GM13976 (cell line): ENCODE measurements around the gene OS9.
"Not testable (repeated sequence)": the region's sequence is repeated elsewhere in the genome, so short reads cannot be mapped to it uniquely, and the experiment has no call there.

Source experiments
- DNase-seq: peaks from one replicate; pipeline ENCODE4 v3.0.0; 2012; ENCODE audit warnings: low spot score
- in situ Hi-C: fragments of 300-500 bp; cut with MboI; formaldehyde crosslinking; loops from one replicate; pipeline ENCODE4 v1.12.0; 2022; ENCODE audit warnings: low sequenced_read_pairs, mixed read lengths, inconsistent platforms; ENCODE audit not compliant: unreplicated experiment
- TF ChIP-seq, protein P1 (sequence below): IDR thresholded peaks from 2 replicates; pipeline ENCODE4 v1.5.1; 2012; ENCODE audit warnings: borderline replicate concordance, mild to moderate bottlenecking; ENCODE audit not compliant: insufficient read depth; ENCODE audit errors: extremely low read depth, missing control alignments, control extremely low read depth

The OS9 gene

DNA sequence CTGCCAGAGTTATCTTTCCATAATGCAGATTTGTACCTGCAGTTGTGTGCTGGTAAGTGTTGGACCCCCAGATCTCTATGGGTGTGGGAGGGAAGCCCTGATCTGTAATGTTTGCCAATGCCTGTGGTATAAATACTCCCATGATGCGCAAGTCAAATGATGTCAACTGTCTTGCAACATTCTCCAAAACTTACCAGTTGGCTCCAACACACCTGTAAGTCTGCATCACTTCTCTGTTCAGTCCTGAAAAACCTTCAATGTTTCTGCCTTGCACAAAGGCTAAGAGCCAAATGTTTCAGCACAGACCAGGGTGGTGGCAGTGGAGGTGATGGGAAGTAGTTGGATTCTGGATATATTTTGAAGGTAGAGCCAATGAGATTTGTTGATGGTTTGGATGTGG is 3.1 kb downstream of the OS9 start:
- in situ Hi-C loops = no loop called here
- TF ChIP-seq, protein P1, sequence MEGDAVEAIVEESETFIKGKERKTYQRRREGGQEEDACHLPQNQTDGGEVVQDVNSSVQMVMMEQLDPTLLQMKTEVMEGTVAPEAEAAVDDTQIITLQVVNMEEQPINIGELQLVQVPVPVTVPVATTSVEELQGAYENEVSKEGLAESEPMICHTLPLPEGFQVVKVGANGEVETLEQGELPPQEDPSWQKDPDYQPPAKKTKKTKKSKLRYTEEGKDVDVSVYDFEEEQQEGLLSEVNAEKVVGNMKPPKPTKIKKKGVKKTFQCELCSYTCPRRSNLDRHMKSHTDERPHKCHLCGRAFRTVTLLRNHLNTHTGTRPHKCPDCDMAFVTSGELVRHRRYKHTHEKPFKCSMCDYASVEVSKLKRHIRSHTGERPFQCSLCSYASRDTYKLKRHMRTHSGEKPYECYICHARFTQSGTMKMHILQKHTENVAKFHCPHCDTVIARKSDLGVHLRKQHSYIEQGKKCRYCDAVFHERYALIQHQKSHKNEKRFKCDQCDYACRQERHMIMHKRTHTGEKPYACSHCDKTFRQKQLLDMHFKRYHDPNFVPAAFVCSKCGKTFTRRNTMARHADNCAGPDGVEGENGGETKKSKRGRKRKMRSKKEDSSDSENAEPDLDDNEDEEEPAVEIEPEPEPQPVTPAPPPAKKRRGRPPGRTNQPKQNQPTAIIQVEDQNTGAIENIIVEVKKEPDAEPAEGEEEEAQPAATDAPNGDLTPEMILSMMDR = no peak
- DNase-seq = no peak

GRCh38 chr12:57698414-57698813 is 4.5 kb downstream of the OS9 start:
- in situ Hi-C loops = no loop called here
- no peak for DNase-seq

DNA sequence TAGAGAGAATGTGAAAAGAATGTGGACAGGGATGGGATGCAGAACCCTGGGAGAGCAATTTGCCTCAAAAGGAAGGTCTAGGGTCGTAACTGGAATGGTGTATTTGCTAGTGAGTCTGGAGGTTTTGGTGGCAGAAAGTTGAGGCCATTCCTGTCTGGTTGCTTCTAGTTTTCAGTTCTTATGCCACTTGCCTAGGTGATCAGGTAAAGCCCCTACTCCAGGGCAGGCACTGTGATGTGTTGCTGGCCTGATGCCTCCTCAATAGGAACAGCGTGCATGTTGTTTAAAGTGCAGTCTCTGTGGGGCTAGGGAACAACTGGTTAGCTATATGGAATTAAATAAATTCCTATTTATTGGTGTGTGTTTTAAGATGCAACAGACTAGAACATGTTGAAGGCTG is 6.4 kb downstream of the OS9 start:
- TF ChIP-seq, protein P1 = no peak
- in situ Hi-C loops = no loop called here
- DNase-seq = no peak

More at GRCh38 chr12:57698414-57698813, 4.5 kb downstream of the OS9 start:
- TF ChIP-seq, protein P1 = no peak

GRCh38 chr12:57707250-57707649 is 13.3 kb downstream of the OS9 start:
- no peak for DNase-seq
- TF ChIP-seq, protein P1 = no peak
- in situ Hi-C loops = no loop called here

GRCh38 chr12:57708296-57708695 is 14.4 kb downstream of the OS9 start:
- DNase-seq = no peak
- in situ Hi-C loops = no loop called here
- TF ChIP-seq, protein P1 = no peak

- in situ Hi-C loops = no loop called here
- DNase-seq = no peak
- TF ChIP-seq, protein P1 = no peak
Measured at GRCh38 chr12:57712701-57713100, 18.8 kb downstream of the OS9 start.

GRCh38 chr12:57713209-57713608 is 19.3 kb downstream of the OS9 start:
- in situ Hi-C loops = no loop called here
- TF ChIP-seq, protein P1 = no peak
- DNase-seq = no peak

GRCh38 chr12:57715036-57715748 is 21.3 kb downstream of the OS9 start:
- in situ Hi-C loops, DNase-seq: not testable (repeated sequence)
